Islet of Langerhans (tissue), 1 donor: ENCODE measurements around the gene PKD2L1.
"Not testable (repeated sequence)": the region's sequence is repeated elsewhere in the genome, so short reads cannot be mapped to it uniquely, and the experiment has no call there.

Experiments
- FAIRE-seq: peaks from one replicate; lab custom pipeline; 2011; peaks lifted over from hg19 to GRCh38; lab: Jason Lieb, UNC

The PKD2L1 gene

DNA sequence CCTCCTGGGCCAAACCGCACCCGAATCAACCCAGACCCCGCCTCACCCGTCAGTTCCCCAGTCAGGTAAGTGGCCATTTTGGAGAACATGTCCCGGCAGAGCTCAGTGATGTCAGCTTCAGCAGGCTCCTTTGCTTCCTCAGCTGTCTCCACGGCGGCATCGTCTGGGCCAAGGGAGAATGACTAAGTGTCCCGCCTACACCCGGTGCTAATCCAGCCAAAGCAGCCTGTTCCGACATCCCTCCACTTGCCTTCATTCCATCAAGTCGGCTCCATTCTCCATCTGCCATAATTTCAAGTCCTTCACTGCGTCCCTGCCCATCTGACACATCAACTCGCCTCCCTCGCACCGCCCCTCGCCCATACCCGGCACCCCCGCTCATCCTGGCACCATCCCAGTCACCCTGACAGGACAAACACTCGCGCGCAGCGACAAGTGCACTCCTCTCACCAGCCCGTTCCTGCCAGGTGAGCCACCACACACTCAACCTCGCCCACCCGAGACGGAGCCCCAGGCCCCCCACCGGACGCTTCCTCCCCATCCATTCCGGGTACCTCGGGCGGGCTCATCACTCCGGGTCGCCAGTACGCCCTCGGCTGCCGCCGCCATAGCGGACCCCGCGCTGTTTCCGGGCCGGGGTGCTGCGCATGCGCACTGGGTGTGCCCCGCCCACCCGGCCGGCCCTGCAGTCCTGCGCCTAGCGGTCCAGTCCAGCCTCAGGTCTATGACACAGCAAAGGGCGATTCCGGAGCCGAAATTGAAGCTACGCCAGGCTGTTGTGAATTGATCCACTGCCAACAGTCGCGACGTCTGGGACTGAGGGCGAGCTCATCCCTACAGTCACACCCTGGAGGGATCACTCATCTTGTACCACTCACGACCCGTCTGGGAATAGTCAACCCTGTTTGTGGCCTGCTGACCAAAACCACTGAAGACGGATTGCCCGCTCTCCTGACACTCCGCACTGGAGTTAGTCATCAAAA, 43.7 kb downstream of the PKD2L1 start, which contains the start of gene BLOC1S2:
BLOC1S2 (minus strand) TSS at position 630 of the 983 bp plus-strand sequence; CDS start at position 609, 21 bp downstream.
- no peak for FAIRE-seq

DNA sequence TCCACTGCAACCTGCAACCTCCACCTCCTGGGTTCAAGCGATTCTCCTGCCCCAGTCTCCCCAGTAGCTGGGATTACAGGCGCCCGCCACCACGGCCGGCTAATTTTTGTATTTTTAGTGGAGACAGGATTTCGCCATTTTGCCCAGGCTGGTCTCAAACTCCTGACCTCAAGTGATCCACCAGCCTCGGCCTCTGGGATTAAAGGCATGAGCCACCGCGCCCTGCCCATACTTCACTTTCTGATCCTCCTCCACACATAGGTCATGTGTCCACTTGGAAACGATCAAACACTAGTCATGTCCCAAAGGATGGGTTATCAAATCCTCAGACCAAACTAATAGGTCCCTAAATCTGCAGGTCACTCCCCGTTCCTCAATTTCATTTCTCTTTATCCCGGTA, 44.7 kb downstream of the PKD2L1 start:
- FAIRE-seq, result not testable (repeated sequence)

DNA sequence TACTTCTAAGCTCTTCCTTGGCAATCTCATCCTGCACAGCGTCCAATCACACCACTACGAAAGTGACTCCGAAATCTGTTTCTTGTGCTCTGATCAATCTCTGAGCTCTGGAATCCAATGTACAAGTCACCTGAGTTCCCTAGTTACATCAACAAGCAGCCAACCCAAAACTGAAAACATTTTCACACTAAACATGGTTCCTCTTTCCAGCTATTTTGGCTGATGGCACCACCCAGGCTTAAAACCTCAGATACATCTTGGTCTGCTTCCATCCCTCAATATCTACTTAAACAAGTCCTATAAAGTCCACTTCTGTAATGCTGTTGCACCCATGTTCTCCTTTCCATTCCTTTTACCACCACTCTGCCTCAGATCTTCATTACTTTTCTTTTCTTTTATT, 47.1 kb downstream of the PKD2L1 start:
- FAIRE-seq, result no peak

DNA sequence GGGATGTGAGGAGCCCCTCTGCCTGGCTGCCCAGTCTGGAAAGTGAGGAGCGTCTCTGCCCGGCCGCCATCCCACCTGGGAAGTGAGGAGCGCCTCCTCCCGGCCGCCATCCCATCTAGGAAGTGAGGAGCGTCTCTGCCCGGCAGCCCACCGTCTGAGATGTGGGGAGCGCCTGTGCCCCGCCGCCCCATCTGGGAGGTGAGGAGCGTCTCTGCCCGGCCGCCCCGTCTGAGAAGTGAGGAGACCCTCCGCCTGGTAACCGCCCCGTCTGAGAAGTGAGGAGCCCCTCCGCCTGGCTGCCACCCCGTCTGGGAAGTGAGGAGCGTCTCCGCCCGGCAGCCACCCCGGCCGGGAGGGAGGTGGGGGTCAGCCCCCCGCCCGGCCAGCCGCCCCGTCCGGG, 53.1 kb downstream of the PKD2L1 start:
- FAIRE-seq, result not testable (repeated sequence)

DNA sequence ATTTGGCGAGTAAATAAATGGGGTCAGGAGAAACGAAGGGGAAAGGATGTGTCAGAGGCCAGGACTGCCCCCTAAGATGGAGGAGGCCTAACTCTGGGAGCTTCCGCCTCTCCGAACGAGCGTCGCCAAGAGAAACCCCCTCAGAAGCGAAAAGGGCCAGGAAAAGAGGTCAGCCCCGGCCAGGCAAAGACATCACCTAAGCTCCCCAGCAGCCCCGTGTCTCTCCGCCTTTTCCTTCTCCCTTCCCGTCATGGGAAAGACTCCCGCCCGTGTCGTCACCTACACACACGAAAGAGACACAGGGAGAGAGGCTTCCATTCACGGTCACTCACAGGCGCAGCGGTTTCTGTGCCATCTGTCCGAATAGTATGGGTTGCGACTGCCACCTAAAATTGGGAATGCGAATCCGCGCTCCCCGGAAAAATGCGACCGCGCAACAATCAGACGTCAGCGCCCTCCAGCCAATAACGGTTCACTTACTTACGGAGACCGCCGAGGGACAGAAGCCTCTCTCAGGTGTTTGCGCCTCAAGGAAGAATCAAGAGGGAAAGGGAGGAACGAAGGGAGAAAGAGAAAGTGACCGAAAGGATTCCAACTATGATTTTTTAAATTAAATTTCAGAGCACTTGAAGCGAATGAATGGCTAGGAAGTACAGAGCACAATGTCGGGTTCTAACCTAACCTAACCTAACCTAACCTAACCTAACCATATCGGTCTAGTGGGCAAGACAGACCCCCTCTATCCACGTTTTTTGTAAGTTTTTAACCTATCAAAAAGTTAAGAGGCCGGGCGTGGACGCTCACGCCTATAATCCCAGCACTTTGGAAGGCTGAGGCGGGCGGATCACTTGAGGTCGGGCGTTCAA, 62.6 kb downstream of the PKD2L1 start, which contains the start of gene CWF19L1:
CWF19L1 (minus strand) TSS at position 400 of the 866 bp plus-strand sequence; CDS start at position 355, 45 bp downstream.
- peak; percentile 98 for FAIRE-seq

DNA sequence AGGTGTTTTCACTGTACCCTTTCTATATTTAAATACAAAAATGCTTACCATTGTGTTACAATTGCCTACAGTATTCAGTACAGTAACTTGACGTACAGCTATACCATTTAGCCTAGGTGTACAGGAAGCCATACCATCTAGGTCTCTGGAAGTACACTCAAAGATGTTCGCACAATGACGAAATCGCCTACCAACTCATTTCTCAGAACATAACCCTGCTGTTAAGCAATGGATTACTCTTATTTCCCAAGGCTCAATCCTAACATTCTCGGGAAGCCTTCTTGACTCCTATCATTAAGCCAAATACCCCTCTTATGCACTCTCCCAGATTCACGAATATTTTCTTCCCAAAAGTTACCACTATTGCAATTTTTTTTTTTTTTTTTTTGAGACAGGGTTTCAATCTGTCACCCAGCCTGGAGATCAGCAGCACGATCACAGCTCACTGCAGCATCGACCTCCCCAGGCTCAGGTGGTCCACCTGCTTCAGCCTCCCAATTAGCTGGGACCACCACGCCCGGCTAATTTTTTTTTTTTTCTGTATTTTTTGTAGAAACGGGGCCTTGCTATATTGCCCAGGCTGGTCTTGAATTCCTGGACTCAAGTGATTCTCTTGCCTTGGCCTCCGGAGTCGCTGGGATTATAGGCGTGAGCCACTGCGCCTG, 64.1 kb downstream of the PKD2L1 start:
- FAIRE-seq, result no peak

DNA sequence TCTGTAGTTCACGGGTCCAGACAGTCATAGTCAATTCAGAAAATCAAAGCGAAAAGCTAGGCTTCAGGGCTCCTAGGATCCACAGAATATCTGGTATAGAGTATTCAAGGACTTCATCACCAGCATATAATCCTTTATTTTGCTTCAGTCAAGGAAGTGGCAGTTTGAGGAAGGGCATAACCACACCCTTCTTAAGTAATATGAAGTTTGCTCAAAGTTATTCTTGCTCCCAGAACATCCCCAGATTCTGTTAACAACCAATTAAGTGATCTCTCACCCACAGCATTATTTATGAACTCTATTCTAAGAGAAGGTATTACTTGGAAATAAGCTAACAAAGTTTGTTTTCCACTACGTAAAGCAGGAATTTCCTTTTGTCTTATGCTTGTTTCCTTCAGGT, 75.8 kb downstream of the PKD2L1 start:
- no peak for FAIRE-seq

DNA sequence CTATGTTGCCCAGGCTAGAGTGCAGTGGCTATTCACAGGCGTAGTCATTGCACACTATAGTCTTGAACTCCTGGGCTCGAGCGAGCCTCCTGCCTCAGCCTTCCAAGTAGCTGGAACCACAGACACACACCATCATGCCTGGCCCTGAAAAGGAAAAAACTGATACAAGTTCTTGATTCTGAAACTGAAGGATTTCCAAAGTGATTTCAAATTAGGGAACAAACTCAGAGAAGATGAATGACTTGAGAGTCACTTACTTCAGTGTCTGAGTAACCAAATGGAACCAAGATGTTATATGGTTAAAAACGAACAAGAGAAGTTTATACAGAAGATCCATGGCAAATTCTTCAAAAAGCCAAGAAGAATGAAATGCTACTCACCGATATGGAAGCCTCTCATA, 77.0 kb downstream of the PKD2L1 start:
- no peak for FAIRE-seq

DNA sequence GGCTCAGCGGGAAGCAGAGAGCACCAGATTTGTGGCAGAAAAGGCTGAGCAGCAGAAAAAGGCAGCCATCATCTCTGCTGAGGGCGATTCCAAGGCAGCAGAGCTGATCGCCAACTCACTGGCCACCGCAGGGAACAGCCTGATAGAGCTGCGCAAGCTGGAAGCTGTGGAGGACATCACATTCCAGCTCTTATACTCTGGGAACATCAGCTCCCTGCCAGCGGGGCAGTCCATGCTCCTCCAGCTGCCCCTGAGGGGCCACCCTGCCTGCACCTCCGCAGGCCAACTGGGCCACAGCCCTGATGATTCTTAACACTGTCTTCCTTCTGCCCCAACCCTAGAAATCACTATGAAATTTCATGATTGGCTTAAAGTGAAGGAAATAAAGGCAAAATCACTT, 81.2 kb downstream of the PKD2L1 start:
- no peak for FAIRE-seq

DNA sequence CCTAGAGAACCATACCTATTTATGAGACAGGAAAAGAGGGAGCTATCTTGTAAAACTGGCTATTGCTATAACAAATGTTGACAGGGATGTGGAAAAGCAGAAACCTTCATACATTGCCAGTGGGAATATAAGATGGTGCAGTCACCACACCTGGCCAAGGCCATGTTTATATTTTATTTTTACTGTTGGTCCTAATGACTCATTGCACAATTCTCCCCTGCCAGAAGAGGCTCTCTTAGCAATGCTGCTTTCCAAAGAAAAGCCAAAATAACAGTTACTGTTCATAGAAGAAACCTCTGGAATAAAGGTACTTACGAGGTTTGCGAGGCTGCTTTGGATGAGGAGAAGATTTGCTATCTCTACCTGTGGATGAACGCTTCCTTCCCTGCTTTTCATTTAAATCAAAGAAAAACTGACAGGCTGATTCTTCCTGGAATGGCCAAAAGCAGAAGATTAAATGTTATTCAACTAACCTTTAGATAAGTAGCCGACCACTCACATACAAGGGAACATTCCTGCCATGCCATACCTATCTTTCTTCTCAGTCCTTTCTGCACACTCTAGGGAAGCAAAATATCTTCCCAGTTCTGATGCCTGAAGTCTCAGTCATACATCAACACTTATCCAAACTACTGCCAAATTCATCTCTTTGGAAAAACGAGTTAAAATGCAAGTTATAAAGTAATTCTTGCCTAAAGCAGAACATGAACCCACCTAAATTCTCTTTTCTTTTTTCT, 84.4 kb downstream of the PKD2L1 start:
- no peak for FAIRE-seq

DNA sequence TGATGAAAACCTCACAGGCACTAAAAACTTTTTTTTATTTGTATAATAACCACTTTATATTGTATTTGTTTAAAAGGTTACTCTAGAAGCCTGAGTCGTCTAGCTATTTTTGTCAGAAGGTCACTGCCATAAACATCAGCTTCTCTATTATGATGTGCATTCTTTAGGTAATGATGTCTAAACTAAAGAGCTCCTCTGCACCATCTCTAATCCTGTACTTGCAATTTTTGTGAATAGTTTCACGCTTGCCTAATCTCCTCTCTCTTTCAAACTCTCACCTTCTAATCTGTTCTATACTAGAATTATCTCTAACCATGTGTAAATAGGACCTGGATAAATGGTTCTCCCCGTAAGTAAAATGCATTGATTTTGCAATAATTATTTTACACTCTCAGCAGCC, 90.2 kb downstream of the PKD2L1 start:
- no peak for FAIRE-seq

DNA sequence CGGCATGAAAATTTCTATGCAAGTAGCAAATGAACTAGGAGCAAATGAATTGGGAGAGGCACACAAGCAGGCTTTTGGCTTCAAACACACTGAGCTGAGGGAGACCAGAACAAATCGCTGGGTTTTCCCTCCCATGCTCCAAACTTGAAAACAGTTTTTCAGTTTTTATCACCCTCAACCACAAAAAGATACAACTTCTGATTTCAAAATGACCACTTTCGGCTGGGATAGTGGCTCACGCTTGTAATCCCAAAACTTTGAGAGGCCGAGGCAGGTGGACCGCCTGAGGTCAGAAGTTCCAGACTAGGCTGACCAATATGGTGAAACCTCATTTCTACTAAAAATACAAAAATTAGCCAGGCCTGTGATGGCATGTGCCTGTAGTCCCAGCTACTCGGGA, 91.6 kb downstream of the PKD2L1 start:
- FAIRE-seq, result no peak
